HG03095 (cell line): ENCODE measurements around the gene CREG2.
"Not testable (repeated sequence)": the region's sequence is repeated elsewhere in the genome, so short reads cannot be mapped to it uniquely, and the experiment has no call there.

Experiments used
- ATAC-seq: cut with Tn5 transposase; IDR thresholded peaks from one replicate; pipeline ENCODE4 v1.9.1; 2021; ENCODE audit warnings: moderate library complexity; ENCODE audit not compliant: unreplicated experiment

CREG2 gene

DNA sequence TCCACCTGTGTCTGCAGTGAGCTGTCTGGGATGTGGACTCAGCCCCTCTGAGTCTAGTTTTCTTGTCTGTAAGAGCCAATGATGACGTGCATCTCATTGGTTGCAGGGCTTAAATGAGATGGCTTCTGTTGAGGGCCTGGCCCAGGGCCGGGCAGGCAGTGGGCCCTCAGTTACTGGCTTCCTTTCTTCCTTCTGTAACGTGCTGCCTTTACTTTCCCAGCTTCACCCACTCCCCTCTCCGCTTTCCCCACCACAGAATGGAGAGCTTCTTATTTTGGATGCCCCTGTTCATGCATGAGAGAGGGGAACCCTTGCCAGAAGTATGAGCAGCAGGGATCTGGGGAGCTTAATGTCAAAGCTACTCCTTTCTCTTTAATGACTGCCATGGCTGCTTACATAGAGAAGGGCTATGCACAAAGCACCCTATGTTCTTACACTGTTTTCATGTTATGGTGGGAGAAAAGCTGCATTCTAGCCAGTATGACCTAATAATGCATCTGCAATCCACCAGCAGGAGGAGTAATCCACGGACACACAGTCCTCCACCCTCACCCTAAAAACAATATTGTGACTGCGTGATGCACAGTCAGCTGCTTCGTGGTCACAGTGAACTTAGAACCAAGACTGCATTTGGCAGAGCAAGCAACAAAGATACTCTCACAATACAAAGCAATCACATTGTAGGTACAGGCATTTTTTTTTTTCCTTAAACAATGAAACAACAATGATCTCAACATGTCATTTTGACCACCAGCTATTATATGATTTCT, 37.2 kb downstream of the CREG2 start:
- ATAC-seq: no peak

- no peak for ATAC-seq
Measured at GRCh38 chr2:101348883-101349282, 38.4 kb downstream of the CREG2 start.

DNA sequence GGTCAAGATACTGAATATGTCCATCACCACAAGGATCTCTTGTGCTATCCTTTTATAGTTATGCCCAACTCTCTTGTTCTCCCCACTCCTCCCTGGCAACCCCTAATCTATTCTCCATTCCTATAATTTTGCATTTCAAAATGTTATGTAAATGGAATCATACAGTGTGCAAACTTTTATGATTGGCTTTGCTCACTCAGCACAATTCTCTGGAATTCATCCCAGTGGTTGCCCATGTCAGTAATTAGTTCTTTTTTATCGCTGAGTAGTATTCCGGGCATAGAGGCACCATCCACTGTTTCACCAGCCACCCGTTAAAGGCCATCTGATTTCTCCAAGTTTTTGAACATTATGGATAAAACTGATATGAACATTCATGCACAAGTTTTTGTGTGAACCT, 40.4 kb downstream of the CREG2 start:
- no peak for ATAC-seq

GRCh38 chr2:101344137-101344536, 43.2 kb downstream of the CREG2 start:
- ATAC-seq: no peak

GRCh38 chr2:101342625-101343008, 44.7 kb downstream of the CREG2 start:
- no peak for ATAC-seq

GRCh38 chr2:101341901-101342624, 45.2 kb downstream of the CREG2 start:
- no peak for ATAC-seq

- no peak for ATAC-seq
Measured at GRCh38 chr2:101341421-101341820, 45.9 kb downstream of the CREG2 start.

DNA sequence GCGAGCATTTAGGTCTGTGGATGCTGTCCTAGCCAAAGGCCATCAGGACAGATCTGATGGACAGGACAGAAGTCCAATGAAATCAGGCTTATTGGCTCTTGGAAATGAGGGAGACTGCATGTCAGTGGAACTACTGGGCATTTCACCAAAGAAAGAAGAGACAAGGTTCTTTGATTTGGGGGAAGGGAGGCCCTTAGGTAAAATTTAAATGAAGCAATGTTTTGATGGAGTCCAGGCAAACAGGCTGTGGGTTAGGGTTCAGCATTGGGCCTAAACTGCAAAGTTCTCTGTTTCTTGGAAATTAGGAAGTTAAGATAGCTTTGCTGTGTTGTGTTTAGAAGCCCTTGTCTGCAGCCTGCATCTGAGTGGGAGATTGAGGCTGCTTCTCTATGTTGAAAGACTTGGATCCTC, 47.2 kb downstream of the CREG2 start:
- no peak for ATAC-seq

DNA sequence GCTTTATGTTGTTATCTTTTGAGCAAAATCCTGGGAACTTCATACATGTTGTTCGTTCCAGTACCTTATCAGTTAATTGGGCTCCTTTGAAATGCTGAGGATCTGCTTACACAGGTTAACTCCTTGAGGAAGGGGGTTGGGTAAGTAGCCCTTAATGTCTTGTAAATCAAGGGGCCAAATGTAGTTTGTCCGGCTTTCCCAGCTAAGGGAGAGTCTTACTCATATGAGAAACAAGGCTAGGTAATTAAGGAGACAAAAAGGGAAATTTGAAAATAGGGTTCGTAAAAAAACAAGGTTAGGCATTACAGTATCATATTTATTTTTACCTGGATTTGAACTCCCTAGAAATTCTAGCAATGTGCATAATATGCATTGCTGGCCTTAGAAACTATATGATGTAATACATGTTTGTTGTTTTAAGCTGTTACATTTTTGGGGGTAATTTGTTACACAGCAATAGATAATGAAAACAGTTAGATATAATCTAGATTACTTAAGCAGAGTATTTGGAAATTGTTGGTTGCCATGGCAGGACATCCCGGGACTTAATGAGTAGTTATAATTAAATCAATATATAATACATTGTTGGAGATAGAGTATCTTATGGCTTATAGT, 47.9 kb downstream of the CREG2 start:
- ATAC-seq: no peak

- no peak for ATAC-seq
Measured at GRCh38 chr2:101337877-101338276, 49.4 kb downstream of the CREG2 start.

DNA sequence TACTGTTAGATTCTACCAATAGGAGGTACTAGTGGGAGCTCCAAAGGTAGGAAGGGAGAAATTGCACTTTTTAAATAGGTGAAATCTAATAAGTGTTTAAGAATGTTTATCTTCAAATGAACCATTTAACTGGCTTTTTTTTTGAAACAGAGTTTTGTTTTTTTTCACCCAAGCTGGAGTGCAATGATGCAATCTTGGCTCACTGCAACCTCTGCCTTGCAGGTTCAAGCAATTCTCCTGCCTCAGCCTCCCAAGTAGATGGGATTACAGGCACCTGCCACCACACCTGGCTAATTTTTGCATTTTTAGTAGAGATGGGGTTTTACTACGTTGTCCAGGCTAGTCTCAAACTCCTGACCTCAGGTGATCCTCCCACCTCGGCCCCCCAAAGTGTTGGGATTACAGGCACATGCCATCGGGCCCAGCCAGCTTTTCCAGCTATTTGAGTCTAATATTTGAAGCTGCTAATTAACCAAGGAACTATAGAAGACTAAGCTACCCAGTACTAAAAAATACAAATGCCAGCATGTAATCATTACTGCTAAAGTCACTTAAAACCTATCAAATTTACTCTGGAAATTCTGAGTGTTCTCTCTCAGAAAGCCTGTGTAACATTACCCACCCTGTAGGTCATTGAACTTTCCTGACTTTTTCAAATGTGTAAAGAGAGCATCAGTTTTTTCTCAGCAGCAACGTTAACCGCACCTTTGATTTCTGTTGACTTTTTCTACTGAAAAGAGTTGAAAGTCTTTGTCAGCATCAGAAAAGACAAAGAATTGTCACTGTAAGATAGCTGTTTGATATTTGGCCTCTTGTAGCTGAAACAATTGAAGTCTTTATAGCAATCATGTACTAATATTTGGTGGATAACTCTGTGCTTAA, 54.2 kb downstream of the CREG2 start:
- no peak for ATAC-seq

- ATAC-seq: no peak
Measured at GRCh38 chr2:101331202-101331601, 56.1 kb downstream of the CREG2 start.

GRCh38 chr2:101330253-101330933, 56.9 kb downstream of the CREG2 start:
- ATAC-seq: no peak

- ATAC-seq: no peak
Measured at GRCh38 chr2:101329026-101329425, 58.3 kb downstream of the CREG2 start.

- ATAC-seq: no peak
Measured at GRCh38 chr2:101328474-101329007, 58.8 kb downstream of the CREG2 start.

GRCh38 chr2:101327863-101328394, 59.4 kb downstream of the CREG2 start:
- ATAC-seq: no peak

DNA sequence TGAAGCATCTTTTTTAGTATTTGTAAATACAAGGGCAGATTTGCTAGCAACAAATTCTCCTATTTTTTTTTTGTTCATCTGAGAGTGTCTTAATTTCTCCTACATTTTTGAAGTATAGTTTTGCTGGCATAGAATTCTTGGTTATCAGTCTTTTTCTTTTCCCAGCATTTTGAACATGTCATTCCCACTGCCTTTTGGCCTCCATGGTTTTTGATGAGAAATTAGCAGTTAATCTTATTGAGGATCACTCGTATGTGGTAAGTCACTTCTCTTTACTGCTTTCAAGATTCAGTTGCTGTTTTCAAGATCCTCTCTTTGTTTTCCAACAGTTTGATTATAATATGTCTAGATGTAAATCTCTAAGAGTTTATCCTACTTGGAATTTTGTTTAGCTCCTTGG, 61.9 kb downstream of the CREG2 start:
- no peak for ATAC-seq

- ATAC-seq: not testable (repeated sequence)
Measured at GRCh38 chr2:101316568-101316967, 70.7 kb downstream of the CREG2 start.

DNA sequence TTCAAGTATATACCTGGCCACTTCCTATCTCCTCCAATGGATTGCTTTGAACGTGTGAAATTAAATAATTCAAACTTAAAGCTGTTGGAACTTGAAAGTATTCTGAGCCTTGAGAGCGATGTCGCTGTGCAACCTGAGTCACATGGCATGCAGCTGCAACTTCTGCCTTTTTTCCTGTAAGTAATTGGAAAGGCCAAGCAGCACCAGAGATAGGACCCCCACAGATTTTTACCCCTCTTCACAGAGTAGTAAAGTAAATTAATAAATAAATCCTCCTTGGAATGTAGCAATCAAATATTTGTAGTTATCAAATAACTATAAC, 75.6 kb downstream of the CREG2 start:
- ATAC-seq: no peak
